ENCODE results near the gene PTGS2. TPM values are rescaled to one million over a fixed set of nuclear protein-coding genes. Genes with fewer than 3 reads are reported as not detected.

The PTGS2 gene
- total and polyA plus RNA-seq, 2 experiments from 2014 or later = 0.11 to 0.17 TPM

DNA sequence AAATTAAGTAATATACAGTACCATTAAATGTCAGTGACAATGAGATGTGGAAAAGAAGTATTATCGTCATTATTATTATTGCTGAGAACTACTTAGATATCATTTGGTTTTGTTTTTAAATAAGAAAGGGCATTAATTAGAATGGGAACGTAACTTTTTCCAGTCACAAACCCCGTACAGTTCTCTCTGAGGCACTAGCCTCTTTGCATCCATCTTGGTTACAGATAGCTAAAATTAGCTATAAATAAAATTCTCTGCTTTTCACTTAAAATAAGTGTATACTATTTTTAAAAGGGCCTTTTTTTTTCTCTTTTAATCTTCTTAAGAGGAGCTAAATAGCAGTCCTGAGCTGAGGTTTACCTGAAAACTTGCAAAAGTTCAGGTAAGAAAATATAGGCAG, 7.6 kb downstream of the PTGS2 start:
- Mint-ChIP-seq H3K9me3 (no peaks in the 10 kb centered on the region; the same call in 2 of the 3 replicates), H3K27me3 (ENCODE audit: insufficient read depth, low read depth, poor library complexity) (no peaks in the 10 kb centered on the region), H3K4me1 (peaks cover 3% of the 10 kb centered on the region; the same call in 1 of the 3 replicates), H3K4me3 (no peak overlapping the region), H3K36me3 (ENCODE audit: low read depth) (no peaks in the 10 kb centered on the region), H3K27ac (no peak overlapping the region)
- H3K4me3 ChIP-seq = no peak overlapping the region
- H3K27ac ChIP-seq (ENCODE audit: low read depth) = no peak overlapping the region
- H3F3A ChIP-seq (replicated peaks; ENCODE audit: low read depth) = no peaks in the 10 kb centered on the region
- H3K9me2 ChIP-seq (ENCODE audit: insufficient read depth) = no peaks in the 10 kb centered on the region
- no peak for DNase-seq (ENCODE audit: low spot score)
- no peak overlapping the region for H3K4me2 ChIP-seq
- no peaks in the 10 kb centered on the region for H4K20me1 ChIP-seq (replicated peaks; ENCODE audit: insufficient read depth)
- H2AFZ ChIP-seq = no peak overlapping the region
- TF ChIP-seq STAT1 (IDR thresholded peaks at IDR 0.05; ENCODE audit: unreplicated experiment) (no peak), ZNF114 (CRISPR knock-in tag; IDR thresholded peaks at IDR 0.05) (no peak), EZH2phosphoT487 (IDR thresholded peaks at IDR 0.05; ENCODE audit: unreplicated experiment) (no peak), POLR2AphosphoS5 (IDR thresholded peaks at IDR 0.05; ENCODE audit: low read depth) (no peak), ZNF331 (CRISPR knock-in tag; IDR thresholded peaks at IDR 0.05; ENCODE audit: low read depth) (no peak), JUNB (IDR thresholded peaks at IDR 0.05; ENCODE audit: unreplicated experiment) (no peak), NANOG (IDR thresholded peaks at IDR 0.05; ENCODE audit: borderline replicate concordance) (no peak), CREB1 (CRISPR knock-in tag; IDR thresholded peaks at IDR 0.05; ENCODE audit: low read depth) (no peak), EZH2 (IDR thresholded peaks at IDR 0.05; ENCODE audit: low read depth, unreplicated experiment) (no peak)
- TF ChIP-seq, protein P1, sequence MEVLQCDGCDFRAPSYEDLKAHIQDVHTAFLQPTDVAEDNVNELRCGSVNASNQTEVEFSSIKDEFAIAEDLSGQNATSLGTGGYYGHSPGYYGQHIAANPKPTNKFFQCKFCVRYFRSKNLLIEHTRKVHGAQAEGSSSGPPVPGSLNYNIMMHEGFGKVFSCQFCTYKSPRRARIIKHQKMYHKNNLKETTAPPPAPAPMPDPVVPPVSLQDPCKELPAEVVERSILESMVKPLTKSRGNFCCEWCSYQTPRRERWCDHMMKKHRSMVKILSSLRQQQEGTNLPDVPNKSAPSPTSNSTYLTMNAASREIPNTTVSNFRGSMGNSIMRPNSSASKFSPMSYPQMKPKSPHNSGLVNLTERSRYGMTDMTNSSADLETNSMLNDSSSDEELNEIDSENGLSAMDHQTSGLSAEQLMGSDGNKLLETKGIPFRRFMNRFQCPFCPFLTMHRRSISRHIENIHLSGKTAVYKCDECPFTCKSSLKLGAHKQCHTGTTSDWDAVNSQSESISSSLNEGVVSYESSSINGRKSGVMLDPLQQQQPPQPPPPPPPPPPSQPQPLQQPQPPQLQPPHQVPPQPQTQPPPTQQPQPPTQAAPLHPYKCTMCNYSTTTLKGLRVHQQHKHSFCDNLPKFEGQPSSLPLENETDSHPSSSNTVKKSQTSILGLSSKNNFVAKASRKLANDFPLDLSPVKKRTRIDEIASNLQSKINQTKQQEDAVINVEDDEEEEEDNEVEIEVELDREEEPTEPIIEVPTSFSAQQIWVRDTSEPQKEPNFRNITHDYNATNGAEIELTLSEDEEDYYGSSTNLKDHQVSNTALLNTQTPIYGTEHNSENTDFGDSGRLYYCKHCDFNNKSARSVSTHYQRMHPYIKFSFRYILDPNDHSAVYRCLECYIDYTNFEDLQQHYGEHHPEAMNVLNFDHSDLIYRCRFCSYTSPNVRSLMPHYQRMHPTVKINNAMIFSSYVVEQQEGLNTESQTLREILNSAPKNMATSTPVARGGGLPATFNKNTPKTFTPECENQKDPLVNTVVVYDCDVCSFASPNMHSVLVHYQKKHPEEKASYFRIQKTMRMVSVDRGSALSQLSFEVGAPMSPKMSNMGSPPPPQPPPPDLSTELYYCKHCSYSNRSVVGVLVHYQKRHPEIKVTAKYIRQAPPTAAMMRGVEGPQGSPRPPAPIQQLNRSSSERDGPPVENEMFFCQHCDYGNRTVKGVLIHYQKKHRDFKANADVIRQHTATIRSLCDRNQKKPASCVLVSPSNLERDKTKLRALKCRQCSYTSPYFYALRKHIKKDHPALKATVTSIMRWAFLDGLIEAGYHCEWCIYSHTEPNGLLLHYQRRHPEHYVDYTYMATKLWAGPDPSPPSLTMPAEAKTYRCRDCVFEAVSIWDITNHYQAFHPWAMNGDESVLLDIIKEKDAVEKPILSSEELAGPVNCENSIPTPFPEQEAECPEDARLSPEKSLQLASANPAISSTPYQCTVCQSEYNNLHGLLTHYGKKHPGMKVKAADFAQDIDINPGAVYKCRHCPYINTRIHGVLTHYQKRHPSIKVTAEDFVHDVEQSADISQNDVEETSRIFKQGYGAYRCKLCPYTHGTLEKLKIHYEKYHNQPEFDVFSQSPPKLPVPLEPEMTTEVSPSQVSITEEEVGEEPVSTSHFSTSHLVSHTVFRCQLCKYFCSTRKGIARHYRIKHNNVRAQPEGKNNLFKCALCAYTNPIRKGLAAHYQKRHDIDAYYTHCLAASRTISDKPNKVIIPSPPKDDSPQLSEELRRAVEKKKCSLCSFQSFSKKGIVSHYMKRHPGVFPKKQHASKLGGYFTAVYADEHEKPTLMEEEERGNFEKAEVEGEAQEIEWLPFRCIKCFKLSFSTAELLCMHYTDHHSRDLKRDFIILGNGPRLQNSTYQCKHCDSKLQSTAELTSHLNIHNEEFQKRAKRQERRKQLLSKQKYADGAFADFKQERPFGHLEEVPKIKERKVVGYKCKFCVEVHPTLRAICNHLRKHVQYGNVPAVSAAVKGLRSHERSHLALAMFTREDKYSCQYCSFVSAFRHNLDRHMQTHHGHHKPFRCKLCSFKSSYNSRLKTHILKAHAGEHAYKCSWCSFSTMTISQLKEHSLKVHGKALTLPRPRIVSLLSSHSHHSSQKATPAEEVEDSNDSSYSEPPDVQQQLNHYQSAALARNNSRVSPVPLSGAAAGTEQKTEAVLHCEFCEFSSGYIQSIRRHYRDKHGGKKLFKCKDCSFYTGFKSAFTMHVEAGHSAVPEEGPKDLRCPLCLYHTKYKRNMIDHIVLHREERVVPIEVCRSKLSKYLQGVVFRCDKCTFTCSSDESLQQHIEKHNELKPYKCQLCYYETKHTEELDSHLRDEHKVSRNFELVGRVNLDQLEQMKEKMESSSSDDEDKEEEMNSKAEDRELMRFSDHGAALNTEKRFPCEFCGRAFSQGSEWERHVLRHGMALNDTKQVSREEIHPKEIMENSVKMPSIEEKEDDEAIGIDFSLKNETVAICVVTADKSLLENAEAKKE (CRISPR knock-in tag; IDR thresholded peaks at IDR 0.05) = no peak
- TF ChIP-seq, protein P2, sequence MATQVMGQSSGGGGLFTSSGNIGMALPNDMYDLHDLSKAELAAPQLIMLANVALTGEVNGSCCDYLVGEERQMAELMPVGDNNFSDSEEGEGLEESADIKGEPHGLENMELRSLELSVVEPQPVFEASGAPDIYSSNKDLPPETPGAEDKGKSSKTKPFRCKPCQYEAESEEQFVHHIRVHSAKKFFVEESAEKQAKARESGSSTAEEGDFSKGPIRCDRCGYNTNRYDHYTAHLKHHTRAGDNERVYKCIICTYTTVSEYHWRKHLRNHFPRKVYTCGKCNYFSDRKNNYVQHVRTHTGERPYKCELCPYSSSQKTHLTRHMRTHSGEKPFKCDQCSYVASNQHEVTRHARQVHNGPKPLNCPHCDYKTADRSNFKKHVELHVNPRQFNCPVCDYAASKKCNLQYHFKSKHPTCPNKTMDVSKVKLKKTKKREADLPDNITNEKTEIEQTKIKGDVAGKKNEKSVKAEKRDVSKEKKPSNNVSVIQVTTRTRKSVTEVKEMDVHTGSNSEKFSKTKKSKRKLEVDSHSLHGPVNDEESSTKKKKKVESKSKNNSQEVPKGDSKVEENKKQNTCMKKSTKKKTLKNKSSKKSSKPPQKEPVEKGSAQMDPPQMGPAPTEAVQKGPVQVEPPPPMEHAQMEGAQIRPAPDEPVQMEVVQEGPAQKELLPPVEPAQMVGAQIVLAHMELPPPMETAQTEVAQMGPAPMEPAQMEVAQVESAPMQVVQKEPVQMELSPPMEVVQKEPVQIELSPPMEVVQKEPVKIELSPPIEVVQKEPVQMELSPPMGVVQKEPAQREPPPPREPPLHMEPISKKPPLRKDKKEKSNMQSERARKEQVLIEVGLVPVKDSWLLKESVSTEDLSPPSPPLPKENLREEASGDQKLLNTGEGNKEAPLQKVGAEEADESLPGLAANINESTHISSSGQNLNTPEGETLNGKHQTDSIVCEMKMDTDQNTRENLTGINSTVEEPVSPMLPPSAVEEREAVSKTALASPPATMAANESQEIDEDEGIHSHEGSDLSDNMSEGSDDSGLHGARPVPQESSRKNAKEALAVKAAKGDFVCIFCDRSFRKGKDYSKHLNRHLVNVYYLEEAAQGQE (IDR thresholded peaks at IDR 0.05; ENCODE audit: unreplicated experiment) = no peak
- TF ChIP-seq, protein P3, sequence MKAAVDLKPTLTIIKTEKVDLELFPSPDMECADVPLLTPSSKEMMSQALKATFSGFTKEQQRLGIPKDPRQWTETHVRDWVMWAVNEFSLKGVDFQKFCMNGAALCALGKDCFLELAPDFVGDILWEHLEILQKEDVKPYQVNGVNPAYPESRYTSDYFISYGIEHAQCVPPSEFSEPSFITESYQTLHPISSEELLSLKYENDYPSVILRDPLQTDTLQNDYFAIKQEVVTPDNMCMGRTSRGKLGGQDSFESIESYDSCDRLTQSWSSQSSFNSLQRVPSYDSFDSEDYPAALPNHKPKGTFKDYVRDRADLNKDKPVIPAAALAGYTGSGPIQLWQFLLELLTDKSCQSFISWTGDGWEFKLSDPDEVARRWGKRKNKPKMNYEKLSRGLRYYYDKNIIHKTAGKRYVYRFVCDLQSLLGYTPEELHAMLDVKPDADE (IDR thresholded peaks at IDR 0.05) = no peak
- TF ChIP-seq, protein P4, sequence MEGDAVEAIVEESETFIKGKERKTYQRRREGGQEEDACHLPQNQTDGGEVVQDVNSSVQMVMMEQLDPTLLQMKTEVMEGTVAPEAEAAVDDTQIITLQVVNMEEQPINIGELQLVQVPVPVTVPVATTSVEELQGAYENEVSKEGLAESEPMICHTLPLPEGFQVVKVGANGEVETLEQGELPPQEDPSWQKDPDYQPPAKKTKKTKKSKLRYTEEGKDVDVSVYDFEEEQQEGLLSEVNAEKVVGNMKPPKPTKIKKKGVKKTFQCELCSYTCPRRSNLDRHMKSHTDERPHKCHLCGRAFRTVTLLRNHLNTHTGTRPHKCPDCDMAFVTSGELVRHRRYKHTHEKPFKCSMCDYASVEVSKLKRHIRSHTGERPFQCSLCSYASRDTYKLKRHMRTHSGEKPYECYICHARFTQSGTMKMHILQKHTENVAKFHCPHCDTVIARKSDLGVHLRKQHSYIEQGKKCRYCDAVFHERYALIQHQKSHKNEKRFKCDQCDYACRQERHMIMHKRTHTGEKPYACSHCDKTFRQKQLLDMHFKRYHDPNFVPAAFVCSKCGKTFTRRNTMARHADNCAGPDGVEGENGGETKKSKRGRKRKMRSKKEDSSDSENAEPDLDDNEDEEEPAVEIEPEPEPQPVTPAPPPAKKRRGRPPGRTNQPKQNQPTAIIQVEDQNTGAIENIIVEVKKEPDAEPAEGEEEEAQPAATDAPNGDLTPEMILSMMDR (conservative IDR thresholded peaks at IDR 0.05; ENCODE audit: low read depth in 2 of 2) = no peak
- H3K4me1 ChIP-seq (ENCODE audit: insufficient read depth) = no peaks in the 10 kb centered on the region
- no peaks in the 10 kb centered on the region for H3K36me3 ChIP-seq (ENCODE audit: insufficient read depth)
- H3K27me3 ChIP-seq (ENCODE audit: insufficient read depth) = no peaks in the 10 kb centered on the region
- no peak for ATAC-seq
- H3K79me2 ChIP-seq (replicated peaks; ENCODE audit: insufficient read depth) = no peaks in the 10 kb centered on the region
